Caco-2 (cell line): ENCODE results near the gene PPARGC1A. TPM values are rescaled to one million over a fixed set of nuclear protein-coding genes. Genes with fewer than 3 reads are reported as not detected.

ENCODE experiments used
- BruUV-seq: library from RNA; stranded (reverse); fragments of 400-500 nt; replicated peaks from 2 replicates; lab custom pipeline; 2021; lab: Mats Ljungman, UMichigan
- CTCF ChIA-PET: fragments of 300-600 bp; sonication (Branson Sonifier 250); formaldehyde crosslinking; loops from one replicate; lab custom pipeline; 2022; ENCODE audit warnings: antibody characterized with exemption; lab: Charles Lee
- POLR2A ChIA-PET: fragments of 300-600 bp; sonication (Branson Sonifier 250); formaldehyde crosslinking; loops from one replicate; lab custom pipeline; 2022; ENCODE audit warnings: antibody characterized with exemption; lab: Charles Lee
- DNase-seq, 2 experiments: peaks; one replicate each; pipeline versions ENCODE4 v3.0.0 to v3.0.0-alpha.2; 2020 to 2022
- H3K27me3 ChIP-seq: replicated peaks from 2 replicates; pipeline ENCODE4 v1.6.0; 2011; ENCODE audit warnings: low read length; ENCODE audit not compliant: control insufficient read depth, insufficient read depth
- H3K36me3 ChIP-seq: 2 replicates; pipeline ENCODE4 v1.5.1; 2011; ENCODE audit warnings: low read length; ENCODE audit not compliant: control insufficient read depth, insufficient read depth
- H3K4me1 ChIP-seq: fragments of 250-450 bp; sonication (Bioruptor Pico); 2 replicates; pipeline ENCODE4 v1.5.1; 2020; ENCODE audit warnings: mild to moderate bottlenecking
- H3K4me3 ChIP-seq: 2 replicates; pipeline ENCODE4 v1.5.1; 2011; ENCODE audit warnings: low read depth, mild to moderate bottlenecking, control low read depth, low read length
- H3K9me3 ChIP-seq: fragments of 250-450 bp; sonication (Bioruptor Pico); 2 replicates; pipeline ENCODE4 v1.5.1; 2020; ENCODE audit warnings: mild to moderate bottlenecking, moderate library complexity
- H3K27ac Mint-ChIP-seq: one replicate; pipeline ENCODE4 v1.8.0; 2022; ENCODE audit warnings: mixed read lengths; ENCODE audit not compliant: unreplicated experiment
- H3K27me3 Mint-ChIP-seq: one replicate; pipeline ENCODE4 v1.8.0; 2022; ENCODE audit warnings: mixed read lengths; ENCODE audit not compliant: insufficient read depth, unreplicated experiment
- H3K36me3 Mint-ChIP-seq: one replicate; pipeline ENCODE4 v1.8.0; 2022; ENCODE audit warnings: mild to moderate bottlenecking, mixed read lengths; ENCODE audit not compliant: insufficient read depth, unreplicated experiment
- H3K4me1 Mint-ChIP-seq: one replicate; pipeline ENCODE4 v1.8.0; 2022; ENCODE audit warnings: low read depth, mixed read lengths; ENCODE audit not compliant: unreplicated experiment
- H3K4me3 Mint-ChIP-seq: one replicate; pipeline ENCODE4 v1.8.0; 2022; ENCODE audit warnings: mild to moderate bottlenecking, moderate library complexity, mixed read lengths; ENCODE audit not compliant: unreplicated experiment
- H3K9me3 Mint-ChIP-seq: one replicate; pipeline ENCODE4 v1.8.0; 2022; ENCODE audit warnings: mixed read lengths; ENCODE audit not compliant: unreplicated experiment
- CTCF ChIP-seq, 2 experiments: fragments of 200-600 bp in 1 of 2; IDR thresholded peaks; 1 replicate in 1 of 2; 2 replicates in 1 of 2; pipeline versions ENCODE4 v1.5.1 to v1.8.0; 2011 to 2022; ENCODE audit warnings: antibody characterized with exemption in 1 of 2, control low read depth in 1 of 2, inconsistent platforms in 1 of 2, low read depth in 1 of 2, low read length in 1 of 2, mild to moderate bottlenecking in 1 of 2, moderate library complexity in 1 of 2; ENCODE audit not compliant: insufficient read depth in 1 of 2, severe bottlenecking in 1 of 2, unreplicated experiment in 1 of 2
- intact Hi-C: fragments of 100-400 bp; cut with micrococcal nuclease; formaldehyde crosslinking; loops from one replicate; pipeline ENCODE4 v1.10.0; 2022; ENCODE audit not compliant: unreplicated experiment
- total RNA-seq: library from RNA; stranded (reverse); gene quantifications from 2 replicates; pipeline ENCODE4 v1.2.3, GENCODE V29; 2022

The PPARGC1A gene
- total RNA-seq, 1 experiment from 2014 or later = not detected

- no peak for TF ChIP-seq CTCF (IDR thresholded peaks at IDR 0.05; ENCODE audit: insufficient read depth in 1 of 2, low read depth in 1 of 2, low read length in 1 of 2, severe bottlenecking in 1 of 2, unreplicated experiment in 1 of 2)
- H3K36me3 ChIP-seq = no peaks in the 10 kb centered on the region
- ChIA-PET CTCF (no interaction called here), POLR2A (no interaction called here)
- Mint-ChIP-seq H3K4me3 (no peak overlapping the region), H3K9me3 (no peaks in the 10 kb centered on the region), H3K36me3 (no peaks in the 10 kb centered on the region), H3K4me1 (no peaks in the 10 kb centered on the region), H3K27me3 (no peaks in the 10 kb centered on the region), H3K27ac (no peak overlapping the region)
- no peak overlapping the region for H3K4me3 ChIP-seq
- no peaks in the 10 kb centered on the region for H3K4me1 ChIP-seq
- H3K9me3 ChIP-seq = no peaks in the 10 kb centered on the region
- no peaks in the 10 kb centered on the region for H3K27me3 ChIP-seq
- intact Hi-C loops = no loop called here
- no TSS peak for BruUV-seq
- no peak for DNase-seq
Observed at GRCh38 chr4:23779839-23780238, 110.0 kb downstream of the PPARGC1A start.

GRCh38 chr4:23779422-23779821, 110.4 kb downstream of the PPARGC1A start:
- no peak for TF ChIP-seq CTCF (IDR thresholded peaks at IDR 0.05; ENCODE audit: insufficient read depth in 1 of 2, low read depth in 1 of 2, low read length in 1 of 2, severe bottlenecking in 1 of 2, unreplicated experiment in 1 of 2)
- Histone ChIP-seq H3K27me3 (no peaks in the 10 kb centered on the region), H3K9me3 (no peaks in the 10 kb centered on the region), H3K4me3 (no peak overlapping the region), H3K36me3 (no peaks in the 10 kb centered on the region), H3K4me1 (no peaks in the 10 kb centered on the region)
- intact Hi-C loops = no loop called here
- ChIA-PET POLR2A (no interaction called here), CTCF (no interaction called here)
- no TSS peak for BruUV-seq
- Mint-ChIP-seq H3K27me3 (no peaks in the 10 kb centered on the region), H3K4me3 (no peak overlapping the region), H3K27ac (no peak overlapping the region), H3K36me3 (no peaks in the 10 kb centered on the region), H3K4me1 (no peaks in the 10 kb centered on the region), H3K9me3 (no peaks in the 10 kb centered on the region)
- no peak for DNase-seq

- intact Hi-C loops = loop anchor here (1.0 kb wide), 1 partner anchor 644 kb away; no protein-coding TSS in a partner anchor
- H3K4me3 ChIP-seq = no peak overlapping the region
- ChIA-PET CTCF (no interaction called here), POLR2A (no interaction called here)
- Mint-ChIP-seq H3K9me3 (no peaks in the 10 kb centered on the region), H3K27me3 (no peaks in the 10 kb centered on the region), H3K4me3 (no peak overlapping the region), H3K27ac (no peak overlapping the region), H3K4me1 (no peaks in the 10 kb centered on the region), H3K36me3 (no peaks in the 10 kb centered on the region)
- DNase-seq = peak in 1 of 2 experiments; percentile 17
- no peaks in the 10 kb centered on the region for H3K36me3 ChIP-seq
- H3K4me1 ChIP-seq = no peaks in the 10 kb centered on the region
- peak; percentile 15 to 26 for TF ChIP-seq CTCF (IDR thresholded peaks at IDR 0.05; ENCODE audit: insufficient read depth in 1 of 2, low read depth in 1 of 2, low read length in 1 of 2, severe bottlenecking in 1 of 2, unreplicated experiment in 1 of 2)
- no TSS peak for BruUV-seq
- H3K9me3 ChIP-seq = no peaks in the 10 kb centered on the region
- H3K27me3 ChIP-seq = no peaks in the 10 kb centered on the region
Observed at GRCh38 chr4:23775694-23776093, 114.2 kb downstream of the PPARGC1A start.
